ENCODE measurements around the gene RNF123.

GRCh38 chr3:49668861-49669260, 20.5 kb upstream of the RNF123 start:
- no peak for TF ChIP-seq ZFX (IDR thresholded peaks at IDR 0.05; ENCODE audit: borderline replicate concordance)
- TF ChIP-seq CTCF (IDR thresholded peaks at IDR 0.05): no peak

Measured in 22Rv1 (cell line).